ENCODE results near the gene LCE2A.

Gene LCE2A

GRCh38 chr1:152743371-152744145 lies 45.4 kb downstream of the LCE2A start:
- DNase-seq = no peak

GRCh38 chr1:152745289-152745704 lies 47.2 kb downstream of the LCE2A start:
- no peak for DNase-seq

GRCh38 chr1:152745765-152746444 lies 47.8 kb downstream of the LCE2A start:
- no peak for DNase-seq

GRCh38 chr1:152747831-152748230 lies 49.7 kb downstream of the LCE2A start:
- no peak for DNase-seq

Data from activated CD4-positive, CD25-positive, alpha-beta regulatory T cell treated with anti-CD3 and anti-CD28 coated beads, Interleukin-2, amount 50 U/mL, for 72 hours (primary cell).